ENCODE results near the gene ZNF775. TPM values are rescaled to one million over a fixed set of nuclear protein-coding genes. Genes with fewer than 3 reads are reported as not detected.

The ZNF775 gene
- total RNA-seq, 2 donors from 2014 or later, result 3.8 to 4.2 TPM

DNA sequence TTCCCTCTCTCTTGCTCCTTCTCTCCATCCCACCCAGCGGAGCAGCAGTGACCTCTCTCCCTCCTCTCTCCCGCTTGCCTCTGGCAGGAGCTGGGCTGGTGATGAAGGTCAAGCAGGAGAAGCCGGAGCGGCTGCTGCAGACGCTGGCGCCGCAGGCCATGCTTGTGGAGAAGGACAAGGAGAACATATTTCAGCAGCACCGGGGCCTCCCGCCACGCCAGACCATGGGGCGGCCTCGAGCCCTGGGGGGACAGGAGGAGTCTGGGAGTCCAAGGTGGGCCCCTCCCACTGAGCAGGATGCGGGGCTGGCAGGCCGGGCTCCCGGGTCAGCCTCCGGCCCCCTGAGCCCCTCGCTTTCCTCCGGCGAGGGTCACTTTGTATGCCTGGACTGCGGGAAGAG lies 17.3 kb downstream of the ZNF775 start:
- ATAC-seq, result no peak
- intact Hi-C loops (cut with DNase I), result no loop called here

GRCh38 chr7:150396851-150397260 lies 17.7 kb downstream of the ZNF775 start:
- DNase-seq, result no peak

More for the DNA sequence above, 17.3 kb downstream of the ZNF775 start:
- DNase-seq, result no peak

GRCh38 chr7:150397346-150398107 lies 18.4 kb downstream of the ZNF775 start:
- DNase-seq, result no peak
- no peak for ATAC-seq
- intact Hi-C loops (cut with DNase I), result no loop called here

More at GRCh38 chr7:150396851-150397260, 17.7 kb downstream of the ZNF775 start:
- no peak for ATAC-seq
- intact Hi-C loops (cut with DNase I), result no loop called here

DNA sequence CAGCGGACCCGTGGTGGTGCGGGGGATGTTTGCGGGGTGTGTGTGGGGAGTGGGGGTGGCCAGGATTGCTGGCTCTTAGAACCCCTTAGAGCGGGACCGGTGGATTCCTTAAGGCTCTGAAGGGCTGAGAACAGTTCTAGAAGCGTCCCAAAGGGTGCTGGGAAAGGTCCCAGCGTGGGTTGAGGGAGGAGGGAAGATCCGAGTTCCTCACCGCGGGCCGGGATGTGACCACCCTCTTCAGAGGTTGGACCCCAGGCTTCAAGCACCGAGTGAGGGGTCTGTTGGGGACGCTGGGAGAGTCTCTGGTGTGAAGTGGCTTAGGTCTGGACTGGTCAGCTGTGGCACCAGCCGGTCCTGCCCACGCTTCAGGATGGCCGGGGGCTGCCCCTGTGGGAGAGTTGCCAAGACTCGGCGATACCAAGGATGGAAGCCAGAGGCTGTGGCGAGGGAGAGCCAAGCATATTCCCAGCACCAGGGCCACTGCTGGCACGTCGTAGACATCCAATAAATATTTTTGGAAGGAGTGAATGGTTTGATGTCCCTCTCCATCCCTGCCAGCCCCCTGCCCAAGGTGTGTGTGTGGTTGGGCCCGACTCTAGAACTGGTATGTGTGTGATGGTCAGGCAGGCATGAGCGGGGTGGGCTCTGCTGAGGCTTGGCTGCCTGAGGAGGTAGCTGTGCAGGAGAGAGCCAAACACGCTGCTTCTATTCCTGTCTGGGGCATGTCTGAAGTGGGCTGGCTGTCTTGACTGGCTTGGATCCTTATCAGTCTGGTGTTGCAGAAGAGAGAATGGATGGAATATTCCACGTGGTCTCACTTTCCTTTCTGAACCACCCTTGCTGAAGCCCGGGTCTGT lies 19.2 kb downstream of the ZNF775 start:
- intact Hi-C loops (cut with DNase I), result no loop called here
- DNase-seq, result no peak
- peak; percentile 62 for ATAC-seq

DNA sequence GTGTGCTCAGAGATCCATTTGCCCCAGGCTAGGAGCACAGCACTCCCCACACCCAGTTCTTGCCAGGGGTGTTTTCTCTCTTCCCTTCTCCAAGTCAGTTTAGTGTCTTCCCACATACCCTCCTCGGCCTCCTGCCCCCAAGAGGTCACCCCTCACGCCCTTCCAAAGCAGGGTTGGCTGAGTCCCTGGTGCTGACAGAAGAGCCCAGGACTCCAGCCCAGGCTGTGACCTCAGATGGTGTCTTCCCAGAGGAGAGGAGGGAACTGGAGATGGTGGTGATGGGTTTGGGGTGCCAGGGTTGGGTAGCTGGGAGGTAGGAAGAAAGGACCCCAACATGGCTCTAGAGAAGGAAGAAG lies 19.8 kb downstream of the ZNF775 start:
- ATAC-seq (peak in 1 of 2 donors; percentile 9), DNase-seq (no peak)
- intact Hi-C loops (cut with DNase I), result no loop called here

- no peak for ATAC-seq
- intact Hi-C loops (cut with DNase I), result no loop called here
- no peak for DNase-seq
These were observed 20.4 kb downstream of the ZNF775 start for GRCh38 chr7:150399421-150400007.

GRCh38 chr7:150400008-150400787 lies 21.1 kb downstream of the ZNF775 start:
- DNase-seq, result no peak
- intact Hi-C loops (cut with DNase I), result no loop called here
- ATAC-seq, result no peak

- intact Hi-C loops (cut with DNase I), result no loop called here
- ATAC-seq (no peak), DNase-seq (no peak)
These were observed 21.8 kb downstream of the ZNF775 start for GRCh38 chr7:150400788-150401423.

- ATAC-seq (no peak), DNase-seq (no peak)
- intact Hi-C loops (cut with DNase I), result no loop called here
These were observed 22.3 kb downstream of the ZNF775 start for GRCh38 chr7:150401424-150401790.

DNA sequence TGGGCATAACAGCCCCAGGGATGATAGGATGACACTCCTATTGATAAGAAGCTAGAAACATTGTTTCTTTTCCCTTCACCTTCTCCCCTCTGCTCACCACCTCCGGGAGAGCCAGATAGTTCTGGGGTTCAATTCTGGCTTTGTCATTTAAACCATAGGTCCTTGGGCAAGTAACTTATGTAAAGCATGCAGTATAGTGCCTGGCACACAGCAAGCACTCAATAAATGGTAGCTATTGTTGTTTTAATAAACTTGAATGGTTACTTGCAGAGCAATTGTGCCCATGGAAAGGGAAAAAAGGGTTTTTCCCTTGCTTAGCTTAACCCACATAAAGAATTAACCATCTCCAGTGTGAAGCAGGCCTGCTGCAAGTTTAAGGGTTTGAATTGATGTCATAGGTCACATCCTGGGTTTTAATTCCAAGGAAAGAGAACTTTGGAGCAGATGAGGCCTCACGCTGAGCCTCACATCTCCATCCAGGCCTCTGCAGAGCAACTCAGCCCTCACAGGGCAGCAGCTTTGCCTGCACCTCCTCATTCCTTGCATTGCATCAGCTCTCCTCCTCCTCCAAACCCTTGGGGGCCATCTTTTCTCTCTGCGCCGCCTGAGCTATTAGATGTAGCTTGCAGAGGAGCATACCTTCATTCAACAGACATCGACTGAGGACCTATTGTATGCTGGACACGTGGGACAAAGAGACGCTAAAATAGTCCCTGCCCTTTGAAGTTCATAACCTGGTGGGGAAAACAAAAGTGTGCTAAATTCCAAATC lies 22.9 kb downstream of the ZNF775 start:
- no peak for ATAC-seq
- DNase-seq, result no peak
- intact Hi-C loops (cut with DNase I), result no loop called here

GRCh38 chr7:150402671-150403321 lies 23.7 kb downstream of the ZNF775 start:
- intact Hi-C loops (cut with DNase I), result no loop called here
- no peak for DNase-seq
- ATAC-seq, result no peak

- intact Hi-C loops (cut with DNase I), result no loop called here
- ATAC-seq, result no peak
- no peak for DNase-seq
These were observed 24.4 kb downstream of the ZNF775 start for GRCh38 chr7:150403376-150404171.

DNA sequence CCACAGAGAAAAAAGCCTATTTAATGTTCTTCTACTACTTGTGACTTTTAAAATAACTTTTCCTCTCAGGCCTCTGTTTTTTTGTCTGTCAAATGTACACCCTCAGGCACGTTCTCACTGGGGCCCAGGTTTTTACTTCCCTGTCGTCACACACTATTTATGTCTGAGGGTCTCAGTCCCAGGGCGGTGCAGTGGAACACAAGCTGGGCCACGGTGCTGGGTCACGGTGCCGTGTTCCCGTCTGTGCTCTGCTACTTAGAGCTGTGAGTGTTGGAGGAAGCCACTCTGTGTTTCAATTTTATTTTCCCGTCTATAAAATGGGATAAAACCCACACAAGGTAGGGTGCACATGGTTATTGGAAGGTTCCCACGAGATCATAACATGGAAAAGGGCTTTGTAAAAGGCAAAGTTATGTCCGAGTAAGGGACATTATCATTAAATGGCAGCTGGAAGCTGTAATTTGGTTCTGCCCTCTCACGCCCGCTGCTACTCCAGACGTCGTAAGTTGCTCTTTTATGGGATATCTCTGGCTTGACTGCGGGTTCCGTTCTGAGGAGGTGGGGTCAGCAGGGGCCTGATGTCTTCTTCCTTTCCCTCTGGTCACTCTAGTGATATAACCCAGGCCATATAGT lies 25.2 kb downstream of the ZNF775 start:
- DNase-seq (no peak), ATAC-seq (peak in 1 of 2 donors; percentile 25)
- intact Hi-C loops (cut with DNase I), result no loop called here

GRCh38 chr7:150404805-150405583 lies 25.9 kb downstream of the ZNF775 start:
- ATAC-seq (peak; percentile 92 to 95), DNase-seq (peak; percentile 92)
- intact Hi-C loops (cut with DNase I), result loop anchor here in 1 of 2 donors (5.0 kb wide), 1 partner anchor 38 kb away; the partner anchor contains the start of gene REPIN1

DNA sequence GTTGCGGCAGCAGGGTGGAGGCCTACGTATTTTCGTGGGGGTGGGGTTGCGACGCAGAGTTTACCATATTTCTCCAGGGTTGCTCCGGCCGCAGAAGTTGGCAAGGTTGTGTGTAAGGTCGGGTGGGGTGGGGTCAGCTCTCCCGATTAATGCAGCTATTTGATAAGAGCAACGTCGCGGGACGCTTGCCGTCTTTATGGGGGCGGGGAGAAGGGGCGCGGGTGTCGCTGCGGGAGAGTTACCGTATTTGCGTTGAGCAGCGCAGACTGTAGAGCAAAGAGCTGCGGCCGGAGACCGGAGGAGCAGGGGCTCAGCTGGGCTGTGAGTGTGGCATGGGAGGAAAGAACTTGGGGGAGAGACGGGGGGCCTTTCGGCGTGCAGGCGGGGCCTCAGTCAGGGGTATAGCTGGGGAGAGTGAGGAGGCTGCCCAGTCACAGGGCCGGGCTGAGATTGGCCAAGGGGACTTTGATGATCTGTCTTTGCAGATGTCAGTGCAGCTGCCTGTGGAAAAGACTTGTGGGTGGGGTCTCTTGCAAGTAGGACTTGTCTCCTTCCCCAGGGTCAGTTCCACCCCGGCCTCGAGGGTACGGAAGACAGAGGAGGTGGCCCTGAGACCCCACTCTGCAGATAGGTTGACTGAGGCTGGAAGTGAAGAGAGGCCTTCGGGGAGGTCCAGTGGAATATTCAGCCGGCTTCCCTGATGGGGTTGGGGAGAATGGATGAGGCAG lies 26.6 kb downstream of the ZNF775 start:
- DNase-seq (no peak), ATAC-seq (peak; percentile 28 to 48)
- intact Hi-C loops (cut with DNase I), result loop anchor here in 1 of 2 donors (5.0 kb wide), 1 partner anchor 38 kb away; the partner anchor contains the start of gene REPIN1
